Left lung (tissue), 10 donors: ENCODE data around the gene HAUS7. TPM values are rescaled to one million over a fixed set of nuclear protein-coding genes. Genes with fewer than 3 reads are reported as not detected.

Experiments used
- ATAC-seq: fragments of 200-7000 bp; cut with Tn5 transposase; one replicate; pipeline ENCODE4 v1.9.1; 2020; ENCODE audit warnings: moderate library complexity
- DNase-seq, 4 donors: peaks; one replicate each; pipeline ENCODE4 v3.0.0-alpha.2; 2013 to 2020
- H3K27ac ChIP-seq, 2 donors: fragments of 200-600 bp; sonication (generic) in 1 of 2; one replicate each; pipeline versions ENCODE4 v1.5.0 to v1.8.0; 2020 to 2021
- H3K27me3 ChIP-seq, 2 donors: fragments of 200-600 bp; sonication (generic) in 1 of 2; one replicate each; pipeline versions ENCODE4 v1.5.0 to v1.8.0; 2020 to 2021
- H3K36me3 ChIP-seq, 2 donors: fragments of 200-600 bp; sonication (generic) in 1 of 2; one replicate each; pipeline versions ENCODE4 v1.5.0 to v1.8.0; 2020 to 2021
- H3K4me1 ChIP-seq, 2 donors: fragments of 200-600 bp; one replicate each; pipeline ENCODE4 v1.8.0; 2021
- H3K4me3 ChIP-seq, 2 donors: fragments of 200-600 bp; sonication (generic) in 1 of 2; one replicate each; pipeline versions ENCODE4 v1.5.0 to v1.8.0; 2020 to 2021; ENCODE audit warnings: mild to moderate bottlenecking in 1 of 2
- H3K9me3 ChIP-seq, 2 donors: fragments of 200-600 bp; sonication (generic) in 1 of 2; one replicate each; pipeline versions ENCODE4 v1.5.0 to v1.8.0; 2020 to 2021
- CTCF ChIP-seq, 2 donors: fragments of 200-600 bp; sonication (generic) in 1 of 2; IDR thresholded peaks; one replicate each; pipeline versions ENCODE4 v1.5.0 to v1.8.0; 2021; ENCODE audit warnings: antibody characterized with exemption in 2 of 2
- intact Hi-C, 2 donors: fragments of 100-400 bp; cut with DNase I; formaldehyde crosslinking; loops; one replicate each; pipeline versions ENCODE4 v1.11.2 to v1.14.2; 2022
- polyA plus RNA-seq, 6 donors: library from polyadenylated mRNA; unstranded; fragments of 120-200 nt; gene quantifications; one replicate each; pipeline ENCODE4 v1.2.1, GENCODE V29; 2013; ENCODE audit not compliant: insufficient read length in 6 of 6
- total RNA-seq, 2 donors: library from RNA; stranded (reverse); fragmentation: NEBNext Ultra II Directional; extraction: Animal tissue kit (Norgen Biotek cat#: 25700); gene quantifications; one replicate each; pipeline ENCODE4 v1.2.1, GENCODE V29; 2021
- donor health status: DM: no; HTN: yes; CAD: no.
- donor health status: DM: no; HTN: no; CAD: no.

The HAUS7 gene
- total and polyA plus RNA-seq, 8 donors, result 20.1 to 42.4 (median 33.7) TPM

GRCh38 chrX:153500676-153501280 is 30.4 kb upstream of the HAUS7 start:
- Histone ChIP-seq H3K27ac (no peak overlapping the region), H3K27me3 (peaks cover 0 to 6% of the 10 kb centered on the region in 2 donors), H3K4me3 (no peak overlapping the region), H3K36me3 (no peaks in the 10 kb centered on the region), H3K4me1 (no peaks in the 10 kb centered on the region), H3K9me3 (no peaks in the 10 kb centered on the region)
- TF ChIP-seq CTCF (IDR thresholded peaks at IDR 0.05), result no peak
- intact Hi-C loops, result no loop called here
- no peak for ATAC-seq
- DNase-seq, result no peak

GRCh38 chrX:153499876-153500275 is 29.5 kb upstream of the HAUS7 start:
- DNase-seq, result no peak
- intact Hi-C loops, result no loop called here
- Histone ChIP-seq H3K27me3 (peaks cover 0 to 15% of the 10 kb centered on the region in 2 donors), H3K36me3 (no peaks in the 10 kb centered on the region), H3K9me3 (no peaks in the 10 kb centered on the region), H3K4me1 (no peaks in the 10 kb centered on the region), H3K27ac (no peak overlapping the region), H3K4me3 (no peak overlapping the region)
- ATAC-seq, result no peak
- TF ChIP-seq CTCF (IDR thresholded peaks at IDR 0.05), result no peak

DNA sequence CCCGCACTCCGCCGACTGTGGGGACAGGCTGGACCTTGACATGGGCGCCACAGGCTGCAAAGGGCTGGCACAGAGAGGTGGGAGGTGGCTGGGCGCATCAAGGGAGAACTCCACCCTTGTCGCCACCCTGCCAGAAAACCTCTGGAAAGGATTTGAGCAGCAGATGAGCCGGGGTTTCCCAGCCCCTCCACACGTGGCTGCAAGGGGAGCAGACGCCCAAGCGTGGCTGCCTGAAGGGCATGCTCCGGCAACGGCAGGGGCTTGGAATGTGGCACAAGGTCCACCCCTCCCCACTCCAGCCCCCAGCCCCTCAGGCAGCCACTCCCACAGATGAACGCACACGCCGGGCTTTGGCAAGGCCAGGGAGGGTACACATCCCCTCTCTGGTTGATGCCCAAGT is 29.0 kb upstream of the HAUS7 start:
- DNase-seq, result no peak
- no peaks in the 10 kb centered on the region for H3K4me1 ChIP-seq
- TF ChIP-seq CTCF (IDR thresholded peaks at IDR 0.05), result no peak
- no peak overlapping the region for H3K4me3 ChIP-seq
- no peak for ATAC-seq
- H3K9me3 ChIP-seq, result no peaks in the 10 kb centered on the region
- intact Hi-C loops, result no loop called here
- H3K27me3 ChIP-seq, result peaks cover 0 to 20% of the 10 kb centered on the region in 2 donors
- no peak overlapping the region for H3K27ac ChIP-seq
- no peaks in the 10 kb centered on the region for H3K36me3 ChIP-seq

DNA sequence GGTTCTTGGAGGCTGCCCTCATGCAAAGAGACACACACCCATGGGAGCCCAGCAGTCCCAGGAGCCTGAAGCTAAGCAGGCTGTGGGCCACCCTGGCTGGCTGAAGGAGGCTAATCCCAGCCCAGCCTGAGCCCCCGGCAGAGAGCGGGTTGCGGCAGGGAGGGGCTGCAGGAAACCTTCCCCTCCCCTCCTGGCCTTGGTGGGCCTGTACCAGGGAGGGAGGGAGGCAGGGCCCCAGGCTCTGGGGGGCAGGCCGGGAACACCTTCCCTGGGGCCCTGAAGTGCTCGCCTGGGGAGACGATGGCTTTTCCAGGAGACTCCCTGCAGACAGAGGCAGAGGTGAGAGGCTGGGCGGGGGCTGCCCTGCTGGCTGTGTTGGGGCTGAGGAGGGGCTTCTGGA is 28.1 kb upstream of the HAUS7 start:
- TF ChIP-seq CTCF (IDR thresholded peaks at IDR 0.05), result no peak
- H3K27ac ChIP-seq, result no peak overlapping the region
- DNase-seq, result no peak
- H3K4me3 ChIP-seq, result no peak overlapping the region
- H3K4me1 ChIP-seq, result no peaks in the 10 kb centered on the region
- intact Hi-C loops, result no loop called here
- H3K27me3 ChIP-seq, result peaks cover 0 to 21% of the 10 kb centered on the region in 2 donors
- ATAC-seq, result no peak
- H3K36me3 ChIP-seq, result no peaks in the 10 kb centered on the region
- no peaks in the 10 kb centered on the region for H3K9me3 ChIP-seq

- Histone ChIP-seq H3K27me3 (peaks cover 0 to 21% of the 10 kb centered on the region in 2 donors), H3K36me3 (no peaks in the 10 kb centered on the region), H3K9me3 (no peaks in the 10 kb centered on the region), H3K27ac (no peak overlapping the region), H3K4me1 (peaks cover 0 to 2% of the 10 kb centered on the region in 2 donors), H3K4me3 (peak overlapping the region; percentile 26 to 31)
- intact Hi-C loops, result no loop called here
- TF ChIP-seq CTCF (IDR thresholded peaks at IDR 0.05), result no peak
- DNase-seq, result no peak
- no peak for ATAC-seq
Measured at GRCh38 chrX:153496590-153496959, 26.2 kb upstream of the HAUS7 start.
